DMS53 treated with DMSO at 0.1 percent for 48 hours (cell line): ENCODE measurements around the gene MGMT.

Experiments
- DNase-seq: peaks from one replicate; lab custom pipeline; 2025; ENCODE audit not compliant: unreplicated experiment; lab: John Stamatoyannopoulos, UW

Gene MGMT

DNA sequence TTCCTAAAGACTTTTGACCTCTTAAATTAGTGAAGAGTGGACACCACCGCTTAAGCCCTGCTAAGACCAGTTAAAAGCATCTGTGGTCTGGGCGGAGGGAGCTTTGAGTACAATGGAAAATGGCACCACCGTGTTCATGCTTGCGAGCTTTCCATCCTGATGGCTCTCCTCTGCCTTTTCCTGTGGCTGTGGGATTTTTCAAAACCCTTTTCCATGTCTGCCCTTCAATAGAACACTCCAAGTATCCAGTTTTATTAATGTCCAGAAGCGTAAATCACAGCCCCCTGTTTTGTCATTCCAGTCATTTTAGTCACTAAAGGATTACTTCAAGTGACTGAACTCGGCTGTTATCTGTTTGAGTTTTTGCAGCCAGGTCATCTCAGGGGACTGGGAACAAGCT is 181.8 kb downstream of the MGMT start:
- no peak for DNase-seq

- DNase-seq = no peak
Observed at GRCh38 chr10:129652021-129652420, 185.0 kb downstream of the MGMT start.

- DNase-seq = no peak
Observed at GRCh38 chr10:129652521-129653201, 185.6 kb downstream of the MGMT start.

DNA sequence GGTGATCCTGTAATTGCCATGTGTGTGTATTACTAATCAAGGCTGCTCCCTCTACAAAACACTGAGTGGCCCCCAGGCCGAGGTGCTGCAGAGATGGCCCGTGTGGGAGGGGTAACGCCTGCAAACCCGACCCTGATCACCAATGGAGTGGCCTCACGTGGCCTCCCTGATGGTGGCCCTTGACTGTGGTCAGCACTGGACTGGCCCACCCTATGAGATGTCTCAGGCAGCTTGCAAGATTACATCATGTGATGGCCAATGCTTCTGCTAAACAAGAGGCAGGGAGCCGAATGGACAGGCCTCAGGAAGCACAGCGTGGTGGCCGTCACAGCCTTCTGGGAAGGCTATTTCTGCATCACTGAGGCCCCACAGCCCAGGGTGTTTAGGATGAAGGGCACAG is 186.4 kb downstream of the MGMT start:
- DNase-seq = no peak

DNA sequence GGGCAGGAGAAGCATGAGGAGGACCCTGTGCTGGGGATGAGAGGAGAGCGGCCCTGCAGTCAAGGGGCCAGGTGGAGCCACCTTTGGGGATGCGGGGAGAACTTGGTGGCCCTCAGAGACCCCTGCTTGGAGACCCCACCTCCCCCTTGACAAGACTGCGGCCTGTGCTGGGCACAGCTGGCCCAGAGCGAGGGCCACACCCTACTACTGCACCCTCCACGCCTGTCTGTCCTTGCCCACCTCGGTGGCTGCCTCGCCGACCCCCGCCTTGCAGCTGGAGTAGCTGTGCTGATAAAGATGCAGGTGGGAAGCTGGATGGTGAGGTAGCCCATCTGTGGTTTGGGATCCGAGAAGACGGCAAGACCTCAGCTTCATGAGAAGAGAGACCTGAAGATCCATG is 186.8 kb downstream of the MGMT start:
- no peak for DNase-seq

DNA sequence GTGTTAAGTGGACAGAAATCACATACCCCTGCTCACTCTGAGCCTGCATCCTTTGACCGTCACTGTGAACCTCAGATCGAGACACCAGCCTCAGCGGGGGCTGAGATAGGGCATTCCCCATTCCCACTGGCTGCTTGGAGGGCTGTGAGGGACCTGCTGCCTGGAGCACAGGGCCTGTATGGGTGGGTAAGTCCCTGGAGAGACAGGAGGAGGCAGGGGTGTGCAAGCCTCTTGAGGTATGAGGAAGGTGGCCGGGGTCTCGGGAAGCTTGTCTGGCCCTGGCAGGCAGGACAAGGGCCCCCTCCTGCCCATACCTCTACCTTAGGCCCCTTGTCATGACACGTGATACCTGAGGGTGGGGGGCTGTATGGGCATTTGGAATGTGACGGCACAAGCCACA is 187.4 kb downstream of the MGMT start:
- DNase-seq = no peak

DNA sequence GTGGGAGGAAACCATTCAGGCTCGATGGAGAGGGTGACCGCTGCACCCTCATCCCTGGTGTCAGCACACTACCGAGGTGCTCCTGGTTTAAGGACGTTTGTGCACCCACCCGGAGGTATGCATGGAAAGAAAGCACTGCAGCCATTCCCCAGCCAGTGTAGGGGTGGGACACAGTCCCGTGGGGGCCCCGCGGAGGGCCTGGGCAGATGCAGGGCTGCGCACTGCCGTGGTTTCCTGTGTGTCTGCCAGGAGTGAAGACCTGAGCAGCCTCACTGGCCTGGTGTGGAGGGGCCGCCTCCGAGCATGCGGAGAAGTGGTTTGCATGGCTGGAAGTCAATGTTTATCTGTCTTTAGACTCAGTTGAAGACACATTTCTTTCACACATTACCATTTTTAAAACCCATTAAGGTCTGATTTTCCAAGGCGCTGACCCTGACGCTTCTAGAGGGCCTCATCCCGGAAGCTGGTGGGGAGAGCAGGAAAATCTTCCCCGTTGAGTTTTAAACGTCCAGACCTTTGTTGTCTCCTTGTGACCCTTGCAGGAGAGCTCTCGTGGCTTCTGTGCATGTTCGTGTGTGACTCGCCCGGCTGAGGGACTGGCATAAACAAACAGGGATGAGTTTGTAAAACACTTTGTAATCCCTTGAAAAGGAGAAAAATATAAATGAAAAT is 188.1 kb downstream of the MGMT start:
- DNase-seq = no peak

DNA sequence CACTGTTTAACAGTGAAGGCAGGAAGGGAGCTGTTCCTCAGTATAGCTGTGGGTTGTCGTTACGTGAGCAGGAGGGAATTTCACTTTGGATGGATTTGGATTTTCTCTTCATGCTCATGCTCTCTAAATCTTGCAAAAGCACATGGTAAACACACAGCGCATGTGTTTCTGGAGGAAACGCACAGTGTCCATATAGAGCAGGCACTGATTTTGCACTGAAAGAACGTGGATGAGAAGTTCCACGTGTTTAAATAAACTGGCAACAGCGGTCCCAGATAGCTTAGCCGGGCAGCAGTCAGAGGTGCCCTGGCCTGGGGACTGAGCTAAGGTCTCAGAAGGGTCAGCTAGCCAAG is 188.6 kb downstream of the MGMT start:
- DNase-seq = no peak

DNA sequence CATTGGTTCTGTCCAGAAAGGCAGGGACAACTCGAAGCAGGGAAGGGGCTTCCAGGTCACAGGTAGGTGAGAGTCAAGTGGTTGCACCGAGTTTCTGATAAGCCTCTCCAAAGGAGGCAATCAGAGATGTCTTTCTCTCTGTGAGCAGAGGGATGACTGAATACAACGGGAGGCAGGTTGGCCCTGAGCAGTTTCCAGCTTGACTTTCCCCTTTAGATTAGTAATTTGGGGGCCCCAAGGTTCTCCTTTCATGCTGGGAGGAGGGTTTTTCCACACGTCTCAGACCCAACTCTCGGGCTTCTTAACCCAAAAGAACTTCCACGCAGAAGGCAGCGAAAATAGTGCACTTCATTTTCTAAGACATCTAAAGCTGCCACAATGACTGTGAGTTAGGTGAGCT is 189.6 kb downstream of the MGMT start:
- DNase-seq = no peak

DNA sequence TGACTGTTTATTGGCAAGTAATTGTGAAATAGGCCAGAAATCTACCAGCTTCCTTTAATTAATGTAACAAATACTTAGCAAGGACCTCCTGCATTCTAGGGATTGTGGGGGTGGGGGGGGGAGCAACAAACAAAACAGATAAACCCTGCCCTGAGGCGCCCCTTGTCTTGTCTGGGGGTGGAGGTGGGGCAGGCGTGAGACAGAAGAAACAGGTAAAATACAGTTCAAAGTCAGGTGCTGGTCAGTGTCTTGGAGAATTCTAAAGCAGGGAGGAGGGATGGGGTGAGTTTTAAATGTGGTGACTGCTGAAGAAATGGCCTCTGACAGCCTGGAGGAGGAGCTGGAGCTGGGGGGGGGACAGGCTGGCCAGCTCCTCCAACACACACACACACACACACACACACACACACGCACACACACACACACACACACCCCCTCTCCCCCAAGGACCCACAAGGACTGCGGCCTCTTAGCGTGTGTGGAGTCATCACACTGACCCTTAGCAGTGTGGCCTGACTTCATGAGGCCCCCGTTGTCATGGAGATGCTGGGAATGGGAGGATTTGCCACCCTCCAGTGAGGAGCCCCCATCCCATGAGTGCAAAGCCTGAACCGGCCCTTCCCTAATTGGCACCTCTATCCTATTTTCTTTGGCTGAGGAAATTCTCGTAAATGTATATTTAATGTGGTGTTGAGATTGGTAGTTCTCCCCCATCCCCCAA is 190.4 kb downstream of the MGMT start:
- DNase-seq = no peak

DNA sequence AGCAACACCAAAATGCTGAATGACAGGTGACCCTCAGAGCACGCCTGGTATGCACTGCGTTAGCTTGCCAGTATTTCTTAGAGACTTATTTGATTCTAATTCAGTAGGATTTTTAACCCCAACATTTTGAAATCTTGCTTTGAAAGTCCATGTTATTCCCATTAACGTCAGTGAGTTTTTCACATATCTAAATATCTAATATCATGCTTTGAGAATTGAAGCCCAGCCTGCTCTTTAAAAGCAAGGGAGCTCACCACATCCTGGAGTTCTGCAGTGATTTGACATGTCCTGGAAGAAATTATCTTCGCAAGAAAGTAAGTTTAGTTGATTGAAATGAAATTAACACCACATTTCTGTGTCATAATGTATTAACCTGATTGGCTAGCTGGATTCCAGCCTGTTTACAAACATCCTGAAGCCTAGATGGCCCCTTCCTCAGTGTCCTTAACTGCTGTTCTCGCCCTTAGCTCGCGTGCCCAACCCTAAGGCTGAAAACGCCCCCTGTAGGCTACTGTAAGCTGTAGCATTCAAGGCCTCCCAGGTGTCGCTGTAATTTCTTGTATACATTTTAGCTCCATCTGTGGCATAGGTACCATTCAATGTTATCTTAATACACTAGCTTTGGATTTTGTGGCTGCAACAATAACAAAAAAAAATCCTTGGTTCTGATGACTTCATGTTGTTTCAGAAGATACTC is 191.5 kb downstream of the MGMT start:
- no peak for DNase-seq

- no peak for DNase-seq
Observed at GRCh38 chr10:129659508-129660268, 192.6 kb downstream of the MGMT start.

DNA sequence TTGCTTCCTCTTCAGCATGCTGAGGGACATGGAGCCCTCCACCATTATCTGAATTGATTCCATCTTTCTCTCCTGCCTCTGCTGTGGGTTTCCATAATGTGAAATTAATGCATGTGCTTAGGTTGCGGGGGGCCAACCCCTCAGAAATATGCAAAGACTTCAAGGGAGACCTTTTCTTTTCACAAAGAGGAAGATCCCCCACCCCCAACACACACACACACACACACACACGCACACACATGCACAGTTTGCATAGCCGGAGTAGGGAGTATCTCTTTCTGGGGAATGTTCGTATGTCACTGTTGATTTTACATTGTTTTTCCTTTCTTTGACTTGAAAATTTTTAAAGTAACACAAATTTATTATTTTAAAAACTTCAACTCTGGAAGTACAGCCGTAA is 193.5 kb downstream of the MGMT start:
- no peak for DNase-seq

DNA sequence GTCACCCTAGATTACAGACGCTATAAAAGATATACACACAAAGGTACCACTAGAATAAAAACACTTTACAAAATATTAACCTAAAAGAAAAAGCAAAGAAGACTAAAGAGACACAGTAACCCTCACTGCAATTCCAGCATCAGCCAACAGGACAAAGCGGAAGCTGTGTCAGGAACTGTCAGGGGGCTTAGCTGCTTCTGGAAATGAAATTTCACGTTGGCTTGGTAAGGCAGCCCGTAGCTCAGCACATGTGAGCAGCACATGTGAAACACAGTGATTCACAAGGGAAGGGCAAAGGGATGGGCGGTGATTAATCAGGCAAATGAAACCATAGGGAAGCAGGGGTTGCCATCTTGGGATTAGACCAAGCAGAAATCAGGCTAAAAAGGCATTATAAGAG is 195.4 kb downstream of the MGMT start:
- no peak for DNase-seq

GRCh38 chr10:129670124-129670523 is 203.1 kb downstream of the MGMT start:
- DNase-seq = no peak

DNA sequence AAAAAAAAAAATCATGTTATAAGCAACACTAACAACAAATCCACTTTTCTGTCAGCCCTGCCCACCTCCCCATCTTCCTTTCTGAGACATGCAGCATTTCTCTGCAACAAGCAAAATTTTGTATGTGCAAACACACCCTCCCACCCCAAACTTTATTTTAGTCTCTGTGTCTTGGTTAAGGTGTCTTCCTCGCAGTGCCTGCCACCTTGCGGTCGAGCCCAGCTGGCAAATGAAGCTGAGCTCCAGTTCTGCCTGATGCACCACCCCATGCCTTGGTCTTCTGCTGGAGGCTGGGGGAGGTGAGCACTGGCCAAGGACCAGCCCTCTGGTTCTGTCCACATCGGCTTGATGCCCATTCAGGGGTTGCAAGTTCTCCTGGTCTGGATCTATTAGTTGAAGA is 206.3 kb downstream of the MGMT start:
- no peak for DNase-seq

- no peak for DNase-seq
Observed at GRCh38 chr10:129675027-129675769, 208.2 kb downstream of the MGMT start.

DNA sequence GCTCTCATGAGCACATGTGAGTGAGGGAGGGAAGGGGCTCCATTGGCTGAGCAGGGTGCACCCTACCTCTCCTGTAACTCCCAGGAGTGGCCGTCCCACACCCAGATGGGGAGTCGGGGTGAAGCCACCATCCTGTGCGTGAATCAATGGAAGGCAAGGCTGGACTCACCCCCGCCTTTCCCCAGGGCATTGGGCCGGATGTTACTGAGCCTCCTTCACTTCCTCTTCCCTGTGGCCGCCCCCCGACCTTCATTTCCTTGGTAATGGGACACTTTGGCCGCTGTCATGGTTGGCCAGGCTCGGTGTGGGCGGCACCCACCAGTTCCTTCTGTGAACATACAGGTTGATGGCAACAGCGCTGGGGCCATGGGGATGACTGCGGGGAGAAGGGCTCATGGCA is 209.0 kb downstream of the MGMT start:
- no peak for DNase-seq

DNA sequence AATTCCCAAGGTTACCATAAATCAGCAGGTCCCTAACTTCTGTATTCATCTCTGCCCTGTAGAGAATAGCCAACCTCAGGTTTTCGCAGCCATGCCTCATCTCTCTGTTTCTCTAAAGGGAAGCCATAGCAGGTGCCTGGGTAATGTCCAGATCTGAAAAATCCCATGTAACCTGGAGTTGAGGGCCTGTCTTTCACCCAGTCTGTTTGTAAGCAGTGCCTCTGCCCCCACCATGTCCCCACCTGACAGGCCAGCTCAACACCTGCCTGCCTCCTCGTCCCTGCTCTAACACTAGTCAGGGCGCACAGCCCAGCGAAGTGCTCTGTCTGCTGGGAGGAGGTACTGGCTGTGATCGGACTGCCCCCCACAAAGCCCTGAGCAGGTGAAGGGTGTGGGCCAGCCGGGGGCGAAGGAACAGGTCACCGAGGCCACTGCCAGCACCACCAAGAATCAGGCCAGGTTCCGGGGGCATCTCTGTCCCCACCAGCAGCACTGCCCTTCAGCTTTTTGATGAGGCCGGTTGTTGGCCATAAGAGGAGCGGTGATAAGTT is 210.4 kb downstream of the MGMT start:
- DNase-seq = no peak

DNA sequence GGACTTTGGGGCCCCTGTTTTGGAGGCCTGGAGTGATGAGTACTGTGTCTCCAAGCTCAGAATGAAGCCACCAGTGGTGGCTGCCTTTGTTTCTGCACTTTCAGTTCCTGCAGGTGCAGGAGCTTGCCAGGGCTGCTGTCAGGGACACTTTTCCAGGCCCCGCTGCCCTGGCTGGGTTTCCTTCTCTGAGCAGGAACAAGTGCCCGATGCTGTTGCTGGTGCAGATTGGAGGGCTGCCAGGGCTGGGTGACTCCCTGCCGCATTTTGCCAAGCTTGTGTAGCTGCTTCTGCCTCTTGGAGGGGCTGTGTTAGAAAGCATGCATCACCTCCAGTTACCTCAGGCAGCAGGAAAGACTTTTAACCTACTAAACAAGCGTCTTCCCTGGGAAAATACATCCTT is 211.1 kb downstream of the MGMT start:
- DNase-seq = no peak
